GM18951 (cell line): ENCODE measurements around the gene TENT5A.

Source experiments
- POLR2A ChIP-seq: IDR thresholded peaks from 4 replicates; pipeline ENCODE4 v1.6.1; 2011; ENCODE audit warnings: mild to moderate bottlenecking; ENCODE audit not compliant: insufficient read length, insufficient read depth; ENCODE audit errors: extremely low read depth
- in situ Hi-C: fragments of 300-500 bp; cut with MboI; formaldehyde crosslinking; loops from one replicate; pipeline ENCODE4 v1.12.0; 2022; ENCODE audit warnings: low sequenced_read_pairs, mixed read lengths, inconsistent platforms; ENCODE audit not compliant: unreplicated experiment

Gene TENT5A

GRCh38 chr6:81700414-81700813 is 52.1 kb downstream of the TENT5A start:
- in situ Hi-C loops: no loop called here

GRCh38 chr6:81697559-81697958 is 54.9 kb downstream of the TENT5A start:
- TF ChIP-seq POLR2A: no peak
- in situ Hi-C loops: no loop called here

More at GRCh38 chr6:81700414-81700813, 52.1 kb downstream of the TENT5A start:
- no peak for TF ChIP-seq POLR2A

DNA sequence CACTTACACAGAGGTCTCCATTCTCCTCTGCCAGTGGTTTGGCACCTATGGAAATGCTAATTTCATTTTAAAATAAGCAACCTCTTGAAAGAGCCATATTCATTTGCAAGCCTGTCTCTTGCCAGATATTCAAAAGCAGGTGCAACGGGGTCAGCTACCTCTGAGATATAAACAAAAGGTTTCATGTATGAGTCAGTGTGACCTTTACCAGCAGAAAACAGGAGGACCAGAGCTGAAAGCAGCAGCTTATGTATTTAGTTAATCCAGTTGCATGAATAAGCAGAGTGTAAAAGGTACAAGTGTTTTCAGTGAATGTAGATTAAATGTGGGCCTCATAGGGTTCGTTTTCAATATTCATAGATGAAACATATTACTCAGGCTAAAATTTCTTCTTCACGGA is 56.0 kb downstream of the TENT5A start:
- in situ Hi-C loops: no loop called here
- no peak for TF ChIP-seq POLR2A
